HCT116 (cell line): ENCODE measurements around the gene PI4KA.

ENCODE experiments used
- CEBPB ChIP-seq: IDR thresholded peaks from 2 replicates; pipeline ENCODE4 v1.6.1; 2012; ENCODE audit warnings: low read depth
- EGR1 ChIP-seq: IDR thresholded peaks from 2 replicates; pipeline ENCODE4 v1.6.1; 2012; ENCODE audit warnings: low read depth
- ELF1 ChIP-seq: IDR thresholded peaks from 2 replicates; pipeline ENCODE4 v1.6.1; 2012; ENCODE audit warnings: low read depth, borderline replicate concordance
- EZH2 ChIP-seq: fragments of 200-600 bp; sonication (generic); IDR thresholded peaks from 2 replicates; pipeline ENCODE4 v1.6.1; 2017; ENCODE audit warnings: antibody characterized with exemption, mixed run types
- EZH2phosphoT487 ChIP-seq: fragments of 200-600 bp; IDR thresholded peaks from 2 replicates; pipeline ENCODE4 v1.6.1; 2018; ENCODE audit warnings: antibody characterized with exemption, borderline replicate concordance
- JUND ChIP-seq: IDR thresholded peaks from 2 replicates; pipeline ENCODE4 v1.6.1; 2012
- POLR2A ChIP-seq: IDR thresholded peaks from 2 replicates; pipeline ENCODE4 v1.7.0; 2011; ENCODE audit warnings: borderline replicate concordance; ENCODE audit not compliant: insufficient read depth, insufficient read length; ENCODE audit errors: extremely low read depth
- RAD21 ChIP-seq: IDR thresholded peaks from 2 replicates; pipeline ENCODE4 v1.6.1; 2012; ENCODE audit warnings: low read depth, mild to moderate bottlenecking
- REST ChIP-seq: IDR thresholded peaks from 2 replicates; pipeline ENCODE4 v1.6.1; 2012; ENCODE audit warnings: low read depth
- SIN3A ChIP-seq: IDR thresholded peaks from 2 replicates; pipeline ENCODE4 v1.6.1; 2012; ENCODE audit warnings: low read depth
- TCF7L2 ChIP-seq: IDR thresholded peaks from 2 replicates; pipeline ENCODE4 v1.7.0; 2011; ENCODE audit warnings: borderline replicate concordance, inconsistent platforms; ENCODE audit not compliant: insufficient read depth, insufficient read length; ENCODE audit errors: extremely low read depth
- YY1 ChIP-seq: IDR thresholded peaks from 2 replicates; pipeline ENCODE4 v1.6.1; 2011; ENCODE audit warnings: low read length, low read depth, moderate library complexity, mild to moderate bottlenecking; ENCODE audit not compliant: insufficient replicate concordance; ENCODE audit errors: extremely low read depth
- TF ChIP-seq, protein P1 (sequence below): IDR thresholded peaks from 2 replicates; pipeline ENCODE4 v1.6.1; 2012
- TF ChIP-seq, protein P2 (sequence below), 3 experiments: fragments of 200-600 bp in 1 of 3; sonication (generic) in 1 of 3; IDR thresholded peaks in 2 of 3; conservative IDR thresholded peaks in 1 of 3; 2 replicates each; pipeline ENCODE4 v1.5.1; 2012 to 2017; ENCODE audit warnings: low read depth in 2 of 3, low read length in 2 of 3, antibody characterized with exemption in 1 of 3, borderline replicate concordance in 1 of 3, control low read depth in 1 of 3, mild to moderate bottlenecking in 1 of 3, mixed read lengths in 1 of 3, mixed run types in 1 of 3, moderate library complexity in 1 of 3; ENCODE audit not compliant: insufficient read depth in 1 of 3

- TF ChIP-seq, protein P1, sequence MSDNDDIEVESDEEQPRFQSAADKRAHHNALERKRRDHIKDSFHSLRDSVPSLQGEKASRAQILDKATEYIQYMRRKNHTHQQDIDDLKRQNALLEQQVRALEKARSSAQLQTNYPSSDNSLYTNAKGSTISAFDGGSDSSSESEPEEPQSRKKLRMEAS, result no peak
- TF ChIP-seq, protein P2, sequence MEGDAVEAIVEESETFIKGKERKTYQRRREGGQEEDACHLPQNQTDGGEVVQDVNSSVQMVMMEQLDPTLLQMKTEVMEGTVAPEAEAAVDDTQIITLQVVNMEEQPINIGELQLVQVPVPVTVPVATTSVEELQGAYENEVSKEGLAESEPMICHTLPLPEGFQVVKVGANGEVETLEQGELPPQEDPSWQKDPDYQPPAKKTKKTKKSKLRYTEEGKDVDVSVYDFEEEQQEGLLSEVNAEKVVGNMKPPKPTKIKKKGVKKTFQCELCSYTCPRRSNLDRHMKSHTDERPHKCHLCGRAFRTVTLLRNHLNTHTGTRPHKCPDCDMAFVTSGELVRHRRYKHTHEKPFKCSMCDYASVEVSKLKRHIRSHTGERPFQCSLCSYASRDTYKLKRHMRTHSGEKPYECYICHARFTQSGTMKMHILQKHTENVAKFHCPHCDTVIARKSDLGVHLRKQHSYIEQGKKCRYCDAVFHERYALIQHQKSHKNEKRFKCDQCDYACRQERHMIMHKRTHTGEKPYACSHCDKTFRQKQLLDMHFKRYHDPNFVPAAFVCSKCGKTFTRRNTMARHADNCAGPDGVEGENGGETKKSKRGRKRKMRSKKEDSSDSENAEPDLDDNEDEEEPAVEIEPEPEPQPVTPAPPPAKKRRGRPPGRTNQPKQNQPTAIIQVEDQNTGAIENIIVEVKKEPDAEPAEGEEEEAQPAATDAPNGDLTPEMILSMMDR (IDR thresholded peaks at IDR 0.05 in 2 of 3, conservative IDR thresholded peaks at IDR 0.05 in 1 of 3; ENCODE audit: borderline replicate concordance in 1 of 3, insufficient read depth in 1 of 3, low read depth in 2 of 3, low read length in 2 of 3), result no peak
- TF ChIP-seq TCF7L2 (no peak), EZH2phosphoT487 (no peak), SIN3A (no peak), JUND (no peak), RAD21 (no peak), EZH2 (no peak), REST (no peak), POLR2A (no peak), YY1 (no peak), CEBPB (no peak), ELF1 (no peak), EGR1 (no peak)
Measured at GRCh38 chr22:20793748-20794649, 64.6 kb downstream of the PI4KA start.
